DMS114 treated with DMSO at 0.1 percent for 48 hours (cell line): ENCODE measurements around the gene SETBP1.

Source experiments
- DNase-seq: peaks from one replicate; lab custom pipeline; 2025; ENCODE audit not compliant: unreplicated experiment; lab: John Stamatoyannopoulos, UW

SETBP1 gene

DNA sequence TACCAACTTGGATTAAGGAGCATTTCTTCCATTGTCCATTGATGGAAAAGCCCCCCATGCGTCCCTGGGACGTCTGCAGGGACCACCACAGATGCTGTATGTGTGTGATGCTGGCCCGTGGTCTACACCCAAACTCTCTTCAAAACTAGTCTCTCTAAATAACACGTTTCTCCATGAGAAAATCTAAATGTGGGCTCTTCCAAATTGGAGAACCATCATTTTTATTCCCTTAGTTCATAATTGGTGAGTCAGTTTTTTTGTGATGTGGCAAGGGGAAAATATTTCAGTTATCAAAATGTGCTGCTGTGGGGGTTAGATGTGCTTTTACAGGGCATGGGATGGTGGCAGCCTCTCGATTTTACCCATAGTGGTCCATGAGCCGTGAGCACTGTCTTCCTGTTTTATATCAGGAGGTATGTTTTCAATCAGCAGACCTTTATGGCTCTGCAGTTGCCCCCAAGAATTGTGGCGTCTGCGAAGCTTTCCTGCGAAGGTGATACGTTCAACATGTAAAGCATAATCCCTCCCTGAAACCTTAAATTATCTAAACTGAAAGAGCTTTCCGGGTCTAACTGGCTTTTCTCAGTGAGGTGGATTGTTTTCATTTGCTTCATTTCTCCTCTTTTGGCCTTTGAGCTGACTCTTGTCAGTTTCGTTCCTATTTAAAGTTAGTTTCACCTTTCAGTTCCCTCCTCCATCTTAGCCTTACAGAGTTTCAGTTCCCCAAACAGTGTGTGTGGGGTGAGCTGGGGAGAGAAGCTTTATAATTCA is 78.4 kb downstream of the SETBP1 start:
- DNase-seq = no peak

GRCh38 chr18:44759925-44760342 is 79.2 kb downstream of the SETBP1 start:
- no peak for DNase-seq

- no peak for DNase-seq
Measured at GRCh38 chr18:44761812-44762211, 81.1 kb downstream of the SETBP1 start.

- DNase-seq = no peak
Measured at GRCh38 chr18:44763327-44763726, 82.6 kb downstream of the SETBP1 start.

GRCh38 chr18:44764863-44765262 is 84.2 kb downstream of the SETBP1 start:
- no peak for DNase-seq

DNA sequence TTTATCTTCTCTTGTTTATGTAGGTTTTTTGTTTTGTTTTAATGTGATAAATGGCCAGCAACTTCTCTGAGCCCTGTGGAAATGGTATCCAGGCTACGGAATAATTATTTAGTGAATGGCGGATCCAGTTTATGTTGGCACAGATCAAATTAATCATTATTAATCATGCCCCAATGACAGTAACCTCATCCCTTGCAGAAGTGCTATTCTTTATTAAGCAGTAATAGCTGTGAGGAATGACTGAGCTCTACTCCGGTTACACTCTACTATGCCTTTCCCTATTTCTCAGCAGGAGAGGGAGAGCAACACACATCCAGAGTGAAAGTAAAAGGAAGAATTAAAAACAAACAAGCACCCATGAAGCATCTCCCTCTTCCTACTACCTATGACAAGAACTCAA is 84.8 kb downstream of the SETBP1 start:
- DNase-seq = no peak

DNA sequence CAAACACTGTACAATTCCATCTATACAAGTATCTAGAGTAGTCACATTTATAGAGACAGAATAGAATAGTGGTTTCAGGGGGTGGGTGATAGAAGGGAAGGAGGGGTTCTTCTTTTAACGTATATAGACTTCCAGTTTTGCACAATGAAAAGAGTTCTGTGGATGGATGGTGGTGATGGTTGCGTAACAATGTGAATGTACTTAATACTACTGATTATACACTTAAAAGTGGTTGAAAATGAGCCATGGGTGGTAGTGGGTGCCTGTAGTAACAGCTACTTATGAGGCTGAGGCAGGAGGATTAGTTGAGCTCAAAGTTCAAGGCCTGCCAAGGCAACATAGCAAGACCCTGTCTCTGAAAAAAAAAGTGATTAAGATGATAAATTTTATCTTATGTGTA is 85.8 kb downstream of the SETBP1 start:
- DNase-seq = no peak

- no peak for DNase-seq
Measured at GRCh38 chr18:44767807-44768206, 87.1 kb downstream of the SETBP1 start.

GRCh38 chr18:44770641-44771040 is 90.0 kb downstream of the SETBP1 start:
- DNase-seq = no peak

DNA sequence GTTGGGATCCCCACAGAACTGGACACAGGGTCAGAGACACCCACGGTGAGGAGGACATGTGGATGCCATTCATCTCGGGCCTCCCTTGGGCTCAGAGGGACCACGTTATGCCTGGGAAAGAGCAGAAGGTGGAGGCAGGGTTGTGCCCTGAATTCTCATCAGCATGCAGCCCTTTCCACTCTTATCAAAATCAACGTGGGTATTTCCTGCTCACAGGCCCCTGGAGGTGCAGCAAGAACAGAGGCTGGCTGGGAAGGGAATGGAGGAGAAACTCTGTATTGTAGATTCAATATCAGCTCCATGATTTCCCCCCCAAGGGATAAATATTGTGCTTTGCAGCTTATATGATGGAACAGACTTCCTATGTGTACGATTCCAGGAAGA is 90.9 kb downstream of the SETBP1 start:
- DNase-seq = no peak

GRCh38 chr18:44771956-44772917 is 91.5 kb downstream of the SETBP1 start:
- DNase-seq = no peak

DNA sequence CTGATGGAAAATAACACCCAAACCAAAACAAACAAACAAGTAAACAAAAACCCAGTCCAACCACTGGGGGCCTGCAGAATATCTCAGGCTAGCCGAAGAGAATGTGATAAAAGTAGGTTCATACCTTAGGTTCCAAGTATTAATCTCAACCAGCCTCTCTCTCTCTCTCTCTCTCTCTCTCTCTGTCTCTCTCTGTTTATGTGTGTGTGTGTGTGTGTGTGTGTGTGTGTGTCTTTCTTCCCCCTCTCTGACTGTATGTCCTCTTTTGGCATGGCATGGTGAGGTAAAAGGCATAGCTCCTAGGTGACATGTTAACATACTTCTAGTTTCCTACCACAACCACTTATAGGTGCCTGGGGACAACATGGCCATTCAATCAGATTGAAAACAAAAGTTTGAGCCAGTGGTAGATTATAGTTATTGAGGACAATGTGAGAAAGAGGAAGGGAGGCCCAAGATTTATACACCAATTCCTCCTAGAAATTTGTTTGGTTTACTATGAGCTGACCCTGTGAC is 93.0 kb downstream of the SETBP1 start:
- no peak for DNase-seq

DNA sequence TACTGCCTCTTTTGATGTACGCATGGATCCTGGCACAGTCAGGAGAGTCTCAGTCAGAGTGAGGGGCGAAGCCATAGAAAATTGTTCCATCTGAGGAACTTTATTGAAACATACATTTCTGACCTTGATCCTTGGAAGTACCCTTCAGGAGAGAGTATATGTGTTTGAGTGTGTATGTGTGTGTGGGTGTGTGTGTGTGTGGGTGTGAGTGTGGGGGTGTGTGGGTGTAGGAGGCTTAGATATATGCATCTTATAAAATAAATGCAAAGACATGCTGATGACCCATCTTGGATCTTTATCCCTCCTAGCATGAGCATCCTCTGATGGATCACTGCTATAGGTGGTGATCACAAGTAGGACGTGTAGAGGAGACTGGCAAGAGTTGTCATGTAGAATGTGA is 93.5 kb downstream of the SETBP1 start:
- no peak for DNase-seq

- no peak for DNase-seq
Measured at GRCh38 chr18:44777457-44778192, 96.9 kb downstream of the SETBP1 start.

DNA sequence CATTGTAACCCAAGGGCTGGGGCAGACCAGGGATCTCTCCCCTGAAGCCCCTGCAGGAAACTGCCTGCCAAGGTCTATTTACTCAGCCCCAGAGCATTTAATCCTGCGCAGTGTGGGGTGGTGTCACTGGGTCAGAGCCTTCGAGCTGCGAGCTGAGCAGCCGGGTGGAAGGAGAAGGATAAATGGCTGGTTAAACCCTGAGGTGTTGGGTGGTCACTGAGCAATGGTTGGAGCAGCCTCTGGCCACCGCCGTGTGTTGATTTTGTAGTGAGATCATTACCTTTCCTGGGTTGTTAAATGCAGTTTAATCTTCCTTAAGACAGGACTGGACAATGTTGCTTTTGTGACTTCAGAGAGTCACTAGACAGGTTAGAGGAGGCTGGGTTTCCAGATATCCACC is 98.1 kb downstream of the SETBP1 start:
- no peak for DNase-seq

DNA sequence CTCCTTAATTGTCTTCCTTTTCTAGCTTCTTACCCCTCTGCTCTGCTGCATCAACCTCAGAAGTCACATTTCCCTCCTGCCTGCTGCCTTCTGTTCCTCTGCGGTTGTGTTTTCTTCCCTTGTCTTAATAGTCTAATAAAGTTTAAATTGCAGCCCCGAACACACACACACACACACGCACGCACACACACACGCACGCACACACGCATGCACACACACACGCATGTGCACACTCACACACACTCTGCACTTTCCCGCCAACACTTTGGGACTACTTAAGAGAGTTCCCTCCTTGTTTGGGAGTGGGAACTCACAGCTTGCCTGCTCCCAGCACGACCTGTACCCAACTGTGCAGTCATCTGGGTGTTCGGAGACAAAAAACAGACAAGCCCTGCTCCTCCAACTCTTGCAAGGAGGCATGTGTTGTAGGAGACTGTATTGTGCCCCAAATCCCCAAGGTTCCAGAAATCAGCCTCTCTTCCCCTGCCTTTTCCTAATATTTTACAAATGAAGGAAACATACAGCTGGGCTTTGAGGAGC is 99.1 kb downstream of the SETBP1 start:
- DNase-seq = no peak

- DNase-seq = no peak
Measured at GRCh38 chr18:44781886-44782285, 101.2 kb downstream of the SETBP1 start.

DNA sequence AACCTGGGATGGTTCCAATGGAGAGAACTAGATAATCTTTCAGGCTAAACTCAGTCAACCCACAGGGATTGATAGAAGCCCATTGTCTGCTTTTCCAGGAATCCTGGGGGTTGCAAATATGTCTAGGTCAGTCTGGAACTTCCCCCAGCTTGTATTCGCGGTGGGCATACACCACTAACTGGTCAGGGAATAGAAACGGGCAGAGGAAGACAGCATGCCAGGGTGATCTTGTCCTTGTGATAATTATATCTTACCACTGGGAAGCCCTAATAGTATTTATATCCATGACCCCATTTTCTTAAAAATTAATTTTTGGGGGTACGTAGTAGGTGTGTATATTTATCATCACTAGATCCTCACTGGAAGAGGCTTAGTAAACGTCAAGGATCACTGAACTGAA is 101.9 kb downstream of the SETBP1 start:
- no peak for DNase-seq

- DNase-seq = no peak
Measured at GRCh38 chr18:44783371-44783770, 102.7 kb downstream of the SETBP1 start.

- DNase-seq = no peak
Measured at GRCh38 chr18:44786257-44786656, 105.6 kb downstream of the SETBP1 start.

DNA sequence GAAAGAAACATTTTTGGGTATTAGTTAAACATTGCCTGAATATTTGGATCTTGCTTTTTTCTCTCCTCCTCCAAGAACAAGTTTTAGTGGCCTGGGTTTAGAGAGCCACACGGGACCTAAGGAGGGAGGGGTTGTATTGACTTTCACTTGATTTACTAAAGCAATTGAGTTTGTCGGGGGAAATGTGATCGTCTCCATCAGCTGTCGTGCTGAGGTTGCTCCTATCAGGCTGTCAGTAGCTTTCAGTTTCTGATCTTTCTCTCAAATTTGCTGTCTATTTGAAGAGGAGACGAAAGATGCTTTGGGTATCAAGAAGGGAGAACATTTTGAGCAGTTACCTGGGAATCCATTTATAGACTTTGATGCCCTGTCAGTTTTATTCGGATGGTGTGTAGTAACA is 106.0 kb downstream of the SETBP1 start:
- DNase-seq = no peak
